Parathyroid adenoma (tissue), 2 donors: ENCODE measurements around the gene PLSCR2.

Experiments used
- H2AFZ ChIP-seq: fragments of 300-600 bp; sonication (generic); one replicate; pipeline ENCODE4 v1.7.0; 2017; ENCODE audit warnings: antibody characterized with exemption, mild to moderate bottlenecking
- H3K27ac ChIP-seq: fragments of 300-600 bp; sonication (generic); one replicate; pipeline ENCODE4 v1.7.0; 2017
- H3K27me3 ChIP-seq: fragments of 300-600 bp; sonication (generic); one replicate; pipeline ENCODE4 v1.7.0; 2017; ENCODE audit warnings: low read length; ENCODE audit not compliant: control insufficient read depth, insufficient read depth
- H3K36me3 ChIP-seq: fragments of 300-600 bp; sonication (generic); one replicate; pipeline ENCODE4 v1.7.0; 2017; ENCODE audit warnings: low read length; ENCODE audit not compliant: control insufficient read depth, insufficient read depth
- H3K4me1 ChIP-seq: fragments of 300-600 bp; sonication (generic); one replicate; pipeline ENCODE4 v1.7.0; 2017; ENCODE audit warnings: control low read depth
- H3K4me2 ChIP-seq: fragments of 300-600 bp; sonication (generic); one replicate; pipeline ENCODE4 v1.7.0; 2017; ENCODE audit warnings: low read length
- H3K4me3 ChIP-seq: fragments of 300-600 bp; sonication (generic); one replicate; pipeline ENCODE4 v1.7.0; 2017; ENCODE audit warnings: low read depth, low read length
- H3K79me2 ChIP-seq: fragments of 300-600 bp; sonication (generic); one replicate; pipeline ENCODE4 v1.7.0; 2017; ENCODE audit warnings: control low read depth
- H3K9ac ChIP-seq: fragments of 300-600 bp; sonication (generic); one replicate; pipeline ENCODE4 v1.7.0; 2017; ENCODE audit warnings: mild to moderate bottlenecking
- H3K9me3 ChIP-seq: fragments of 300-600 bp; sonication (generic); one replicate; pipeline ENCODE4 v1.7.0; 2017; ENCODE audit warnings: low read length; ENCODE audit not compliant: control insufficient read depth
- TF ChIP-seq, protein P1 (sequence below): fragments of 300-600 bp; sonication (generic); IDR thresholded peaks from one replicate; pipeline ENCODE4 v1.7.0; 2017; ENCODE audit warnings: antibody characterized with exemption, mild to moderate bottlenecking
- donor health status: primary hyperparathyroidism.

PLSCR2 gene

DNA sequence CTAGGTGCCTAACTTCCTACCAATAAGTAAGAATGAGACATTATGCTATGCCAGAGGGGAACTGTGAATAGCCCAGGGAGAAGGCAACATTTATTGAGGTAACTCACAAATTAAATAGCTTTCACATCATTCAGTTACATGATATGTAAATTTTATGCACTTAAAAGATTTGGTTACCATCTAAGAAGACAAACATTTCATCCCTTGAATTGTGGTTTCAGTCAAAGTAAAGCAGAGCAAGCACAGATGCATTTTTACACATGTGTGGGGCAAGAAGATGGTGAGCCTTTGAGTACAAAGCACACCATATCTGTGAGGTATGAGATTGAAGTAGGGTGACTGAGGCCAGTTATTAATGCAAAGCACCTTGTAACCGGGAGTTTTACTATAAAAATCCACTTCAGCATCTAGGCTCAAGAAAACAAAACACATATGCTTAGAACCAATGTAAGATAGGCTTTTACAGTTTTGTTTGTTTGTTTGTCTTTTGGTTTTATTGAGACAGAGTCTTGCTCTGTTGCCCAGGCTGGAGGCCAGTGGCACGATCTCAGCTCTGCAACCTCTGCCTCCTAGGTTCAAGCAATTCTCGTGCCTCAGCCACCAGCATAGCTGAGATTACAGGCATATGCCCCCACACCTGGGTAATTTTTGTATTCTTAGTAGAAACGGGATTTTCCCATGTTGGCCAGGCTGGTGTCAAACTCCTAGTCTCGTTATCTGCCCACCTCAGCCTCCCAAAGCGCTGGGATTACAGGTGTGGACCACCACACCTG lies 3.5 kb downstream of the PLSCR2 start:
- TF ChIP-seq, protein P1, sequence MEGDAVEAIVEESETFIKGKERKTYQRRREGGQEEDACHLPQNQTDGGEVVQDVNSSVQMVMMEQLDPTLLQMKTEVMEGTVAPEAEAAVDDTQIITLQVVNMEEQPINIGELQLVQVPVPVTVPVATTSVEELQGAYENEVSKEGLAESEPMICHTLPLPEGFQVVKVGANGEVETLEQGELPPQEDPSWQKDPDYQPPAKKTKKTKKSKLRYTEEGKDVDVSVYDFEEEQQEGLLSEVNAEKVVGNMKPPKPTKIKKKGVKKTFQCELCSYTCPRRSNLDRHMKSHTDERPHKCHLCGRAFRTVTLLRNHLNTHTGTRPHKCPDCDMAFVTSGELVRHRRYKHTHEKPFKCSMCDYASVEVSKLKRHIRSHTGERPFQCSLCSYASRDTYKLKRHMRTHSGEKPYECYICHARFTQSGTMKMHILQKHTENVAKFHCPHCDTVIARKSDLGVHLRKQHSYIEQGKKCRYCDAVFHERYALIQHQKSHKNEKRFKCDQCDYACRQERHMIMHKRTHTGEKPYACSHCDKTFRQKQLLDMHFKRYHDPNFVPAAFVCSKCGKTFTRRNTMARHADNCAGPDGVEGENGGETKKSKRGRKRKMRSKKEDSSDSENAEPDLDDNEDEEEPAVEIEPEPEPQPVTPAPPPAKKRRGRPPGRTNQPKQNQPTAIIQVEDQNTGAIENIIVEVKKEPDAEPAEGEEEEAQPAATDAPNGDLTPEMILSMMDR = no peak
- no peaks in the 10 kb centered on the region for H3K27me3 ChIP-seq

DNA sequence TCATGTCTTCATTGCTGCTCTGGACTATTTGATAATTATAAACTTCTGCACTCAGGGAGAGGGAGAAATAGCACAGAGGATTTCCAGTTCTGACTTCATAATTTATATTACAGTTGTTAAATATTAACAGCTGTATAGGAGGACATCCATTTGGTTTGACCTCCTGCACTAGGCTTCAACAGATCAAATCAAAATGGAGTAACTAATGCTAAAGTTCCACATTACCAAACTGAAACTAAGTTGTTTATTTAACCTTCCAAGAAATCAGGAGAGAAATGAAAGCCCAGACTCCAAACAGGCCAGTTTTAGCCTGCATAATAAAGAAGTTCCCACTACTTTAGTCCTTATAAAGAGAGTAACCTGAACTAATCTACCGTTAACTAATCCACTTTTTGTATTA lies 4.6 kb downstream of the PLSCR2 start:
- TF ChIP-seq, protein P1 = no peak
- Histone ChIP-seq H3K4me3 (no peak overlapping the region), H3K4me2 (no peak overlapping the region), H3K4me1 (no peaks in the 10 kb centered on the region), H3K79me2 (no peaks in the 10 kb centered on the region), H3K9me3 (no peaks in the 10 kb centered on the region), H3K27me3 (no peaks in the 10 kb centered on the region), H2AFZ (no peak overlapping the region), H3K9ac (no peak overlapping the region), H3K36me3 (no peaks in the 10 kb centered on the region), H3K27ac (no peak overlapping the region)

More for the DNA sequence above, 3.5 kb downstream of the PLSCR2 start:
- H3K4me3 ChIP-seq = no peak overlapping the region
- H3K4me2 ChIP-seq = no peak overlapping the region
- no peak overlapping the region for H3K27ac ChIP-seq
- no peaks in the 10 kb centered on the region for H3K79me2 ChIP-seq
- H3K9ac ChIP-seq = no peak overlapping the region
- H3K36me3 ChIP-seq = no peaks in the 10 kb centered on the region
- no peak overlapping the region for H2AFZ ChIP-seq
- H3K4me1 ChIP-seq = no peaks in the 10 kb centered on the region
- H3K9me3 ChIP-seq = no peaks in the 10 kb centered on the region

DNA sequence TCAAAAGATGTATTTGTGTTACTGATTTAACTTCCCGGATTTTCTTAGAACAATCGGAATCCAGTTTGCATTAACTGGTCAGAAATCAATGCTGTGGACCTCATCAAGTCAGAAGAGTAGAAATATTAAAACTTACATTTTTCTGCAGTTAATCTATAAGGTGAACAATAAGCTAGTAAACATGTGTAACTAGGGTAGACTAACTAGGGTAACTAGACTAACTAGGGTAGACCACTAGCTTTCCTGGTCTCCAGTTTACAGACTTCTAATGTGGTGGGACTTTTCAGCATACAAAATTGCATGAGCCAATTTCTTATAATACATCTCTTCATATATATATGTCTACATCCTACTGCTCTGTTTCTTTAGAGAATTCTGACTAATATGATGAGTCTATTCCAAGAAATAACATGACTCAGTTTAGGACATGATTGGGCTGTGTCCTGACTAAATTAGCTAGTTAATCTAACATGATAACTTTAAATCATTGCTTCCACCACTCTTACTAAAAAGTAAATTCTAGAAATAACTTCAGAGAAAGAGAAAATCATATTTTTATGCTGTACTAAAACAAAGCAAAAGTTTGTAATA lies 5.3 kb downstream of the PLSCR2 start:
- H3K36me3 ChIP-seq = no peaks in the 10 kb centered on the region
- no peak overlapping the region for H3K27ac ChIP-seq
- no peaks in the 10 kb centered on the region for H3K4me1 ChIP-seq
- no peaks in the 10 kb centered on the region for H3K27me3 ChIP-seq
- H3K4me2 ChIP-seq = no peak overlapping the region
- H2AFZ ChIP-seq = no peak overlapping the region
- H3K9me3 ChIP-seq = no peaks in the 10 kb centered on the region
- H3K9ac ChIP-seq = no peak overlapping the region
- H3K79me2 ChIP-seq = no peaks in the 10 kb centered on the region
- TF ChIP-seq, protein P1 = no peak
- H3K4me3 ChIP-seq = no peak overlapping the region

DNA sequence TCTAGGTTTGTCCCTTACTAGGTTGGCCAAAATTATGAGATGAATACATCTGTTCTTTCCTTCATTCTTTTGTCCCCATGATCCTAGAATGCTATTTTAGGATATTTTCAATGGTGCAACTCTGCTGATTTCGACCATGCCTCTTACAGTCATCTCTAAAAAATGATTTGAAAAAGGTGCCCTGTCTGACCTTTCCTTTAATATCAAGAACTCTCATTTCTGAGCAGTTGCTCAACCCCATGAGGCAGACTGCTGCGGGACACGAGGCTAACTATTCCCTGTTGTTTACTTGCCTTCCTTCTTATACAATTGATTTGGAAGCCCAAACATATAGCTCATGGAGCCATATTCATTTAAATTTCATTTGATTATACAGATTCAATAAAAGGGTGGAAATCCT lies 14.6 kb downstream of the PLSCR2 start:
- Histone ChIP-seq H3K4me1 (no peaks in the 10 kb centered on the region), H3K4me3 (no peak overlapping the region), H3K36me3 (no peaks in the 10 kb centered on the region), H3K9ac (no peak overlapping the region), H3K4me2 (no peak overlapping the region), H3K27me3 (no peaks in the 10 kb centered on the region), H3K79me2 (no peaks in the 10 kb centered on the region), H3K27ac (no peak overlapping the region), H3K9me3 (no peaks in the 10 kb centered on the region), H2AFZ (no peak overlapping the region)
- TF ChIP-seq, protein P1 = no peak
